A549 (cell line): ENCODE measurements around the gene SCAMP2. TPM values are rescaled to one million over a fixed set of nuclear protein-coding genes. Genes with fewer than 3 reads are reported as not detected.

Experiments
- ATAC-seq, 2 experiments: fragments of 200-7000 bp in 1 of 2; fragments of >200 bp in 1 of 2; cut with Nextera tagmentation in 1 of 2; cut with Tn5 transposase in 1 of 2; 3 replicates each; pipeline versions ENCODE4 v1.8.0 to v1.9.1; 2018 to 2020; ENCODE audit warnings: mild to moderate bottlenecking in 1 of 2, moderate library complexity in 1 of 2
- CTCF ChIA-PET: fragments of 300-600 bp; sonication (Branson Sonifier 250); formaldehyde crosslinking; extraction: SDS; loops from one replicate; lab custom pipeline; 2021; ENCODE audit warnings: antibody characterized with exemption, inconsistent platforms; lab: Yijun Ruan, JAX
- POLR2A ChIA-PET: fragments of 350-600 bp; formaldehyde crosslinking; extraction: SDS; loops from one replicate; lab custom pipeline; 2021; ENCODE audit warnings: antibody characterized with exemption, inconsistent platforms; lab: Yijun Ruan, JAX
- DNase-seq, 2 experiments: peaks; one replicate each; pipeline versions ENCODE4 v3.0.0 to v3.0.0-alpha.2; 2011 to 2016; ENCODE audit warnings: low read depth in 1 of 2, low spot score in 1 of 2
- FAIRE-seq: peaks from 2 replicates; lab custom pipeline; 2011; peaks lifted over from hg19 to GRCh38; lab: Jason Lieb, UNC
- H3K27ac ChIP-seq, 2 experiments: fragments of >200 bp; sonication (Bioruptor Twin); formaldehyde crosslinking; 3 replicates each; pipeline ENCODE4 v1.5.1; 2016 to 2017
- H3K4me1 ChIP-seq: fragments of >200 bp; sonication (Bioruptor Twin); formaldehyde crosslinking; 3 replicates; pipeline ENCODE4 v1.6.1; 2016
- H3K4me2 ChIP-seq: fragments of >200 bp; sonication (Bioruptor Twin); formaldehyde crosslinking; 3 replicates; pipeline ENCODE4 v1.6.1; 2016
- H3K4me3 ChIP-seq: fragments of >200 bp; sonication (Bioruptor Twin); formaldehyde crosslinking; 3 replicates; pipeline ENCODE4 v1.5.1; 2016
- H3K9me3 ChIP-seq: fragments of >200 bp; sonication (Bioruptor Twin); formaldehyde crosslinking; 3 replicates; pipeline ENCODE4 v1.6.1; 2016
- BHLHE40 ChIP-seq: IDR thresholded peaks from 2 replicates; pipeline ENCODE4 v1.6.1; 2012; ENCODE audit warnings: low read depth, low read length, inconsistent platforms
- CBX2 ChIP-seq: fragments of 200-600 bp; sonication (generic); IDR thresholded peaks from 2 replicates; pipeline ENCODE4 v1.6.1; 2016; ENCODE audit warnings: low read depth, mild to moderate bottlenecking, borderline replicate concordance
- CEBPB ChIP-seq, 2 experiments: fragments of >200 bp in 1 of 2; sonication (Bioruptor Twin) in 1 of 2; formaldehyde crosslinking in 1 of 2; IDR thresholded peaks; 2 replicates each; pipeline ENCODE4 v1.6.1; 2012 to 2016
- CHD2 ChIP-seq: fragments of 150-350 bp; IDR thresholded peaks from 2 replicates; pipeline ENCODE4 v1.6.1; 2014; ENCODE audit warnings: low read length; ENCODE audit not compliant: partially characterized antibody
- EHMT2 ChIP-seq: fragments of 200-600 bp; sonication (generic); IDR thresholded peaks from 2 replicates; pipeline ENCODE4 v1.6.1; 2016; ENCODE audit warnings: antibody characterized with exemption, low read depth, mild to moderate bottlenecking, moderate library complexity
- ELK1 ChIP-seq: fragments of 150-350 bp; IDR thresholded peaks from 2 replicates; pipeline ENCODE4 v1.6.1; 2014; ENCODE audit warnings: low read depth, mild to moderate bottlenecking, low read length
- FOXS1 ChIP-seq: fragments of 250-450 bp; sonication (Bioruptor Pico); IDR thresholded peaks from 2 replicates; pipeline ENCODE4 v1.5.0; 2020; ENCODE audit warnings: mild to moderate bottlenecking, moderate library complexity
- HDAC2 ChIP-seq: fragments of 200-600 bp; sonication (generic); IDR thresholded peaks from 2 replicates; pipeline ENCODE4 v1.6.1; 2016
- HES2 ChIP-seq: fragments of >200 bp; sonication (Bioruptor Twin); formaldehyde crosslinking; IDR thresholded peaks from 2 replicates; pipeline ENCODE4 v1.6.1; 2016
- HMGXB4 ChIP-seq: fragments of 250-450 bp; sonication (Bioruptor Pico); IDR thresholded peaks from 2 replicates; pipeline ENCODE4 v1.5.0; 2021; ENCODE audit warnings: mild to moderate bottlenecking, moderate library complexity, borderline replicate concordance
- HOXB5 ChIP-seq: fragments of 250-450 bp; sonication (Bioruptor Pico); IDR thresholded peaks from 2 replicates; pipeline ENCODE4 v1.5.0; 2020; ENCODE audit warnings: mild to moderate bottlenecking, moderate library complexity
- JUN ChIP-seq, 2 experiments: fragments of >200 bp; sonication (Bioruptor Twin); formaldehyde crosslinking; IDR thresholded peaks; 2 replicates in 1 of 2; 3 replicates in 1 of 2; pipeline ENCODE4 v1.6.1; 2016 to 2017
- KDM1A ChIP-seq: fragments of 200-600 bp; sonication (generic); IDR thresholded peaks from 2 replicates; pipeline ENCODE4 v1.6.1; 2016; ENCODE audit warnings: low read depth, mild to moderate bottlenecking
- KDM5A ChIP-seq: fragments of 200-600 bp; sonication (generic); IDR thresholded peaks from 2 replicates; pipeline ENCODE4 v1.6.1; 2016; ENCODE audit warnings: antibody characterized with exemption, mild to moderate bottlenecking
- MAX ChIP-seq: IDR thresholded peaks from 2 replicates; pipeline ENCODE4 v1.6.1; 2012
- MAZ ChIP-seq: fragments of 150-350 bp; IDR thresholded peaks from 2 replicates; pipeline ENCODE4 v1.6.1; 2014; ENCODE audit warnings: antibody characterized with exemption, low read depth, low read length, borderline replicate concordance
- MYC ChIP-seq: IDR thresholded peaks from 2 replicates; pipeline ENCODE4 v1.6.1; 2012; ENCODE audit warnings: mild to moderate bottlenecking, inconsistent platforms, low read length, improper control_type of control experiment, borderline replicate concordance
- NFE2L2 ChIP-seq: fragments of 150-350 bp; conservative IDR thresholded peaks from 2 replicates; pipeline ENCODE4 v1.6.1; 2014; ENCODE audit warnings: low read length
- NPAS2 ChIP-seq: fragments of 250-450 bp; sonication (Bioruptor Pico); IDR thresholded peaks from 2 replicates; pipeline ENCODE4 v1.8.0; 2022; ENCODE audit warnings: mild to moderate bottlenecking, moderate library complexity, borderline replicate concordance
- PBX3 ChIP-seq: IDR thresholded peaks from 2 replicates; pipeline ENCODE4 v1.6.1; 2012
- PHF8 ChIP-seq: fragments of 200-600 bp; sonication (generic); IDR thresholded peaks from 2 replicates; pipeline ENCODE4 v1.6.1; 2016; ENCODE audit warnings: low read depth, mild to moderate bottlenecking, antibody characterized with exemption, moderate library complexity, borderline replicate concordance
- POLR2A ChIP-seq: IDR thresholded peaks from 2 replicates; pipeline ENCODE4 v1.6.1; 2012; ENCODE audit warnings: mild to moderate bottlenecking, low read length
- RARB ChIP-seq: fragments of 250-450 bp; sonication (Bioruptor Pico); IDR thresholded peaks from 2 replicates; pipeline ENCODE4 v1.8.0; 2021; ENCODE audit warnings: mild to moderate bottlenecking, moderate library complexity
- TP53 ChIP-seq: fragments of 250-450 bp; sonication (Bioruptor Pico); IDR thresholded peaks from 2 replicates; pipeline ENCODE4 v1.5.0; 2021; ENCODE audit warnings: mild to moderate bottlenecking, moderate library complexity
- ZC3H11A ChIP-seq: fragments of 450-650 bp; IDR thresholded peaks from 2 replicates; pipeline ENCODE4 v1.6.1; 2014; ENCODE audit warnings: antibody characterized with exemption, mild to moderate bottlenecking
- ZFP36 ChIP-seq: fragments of 450-650 bp; IDR thresholded peaks from 2 replicates; pipeline ENCODE4 v1.6.1; 2014; ENCODE audit warnings: borderline replicate concordance; ENCODE audit not compliant: partially characterized antibody
- ZNF302 ChIP-seq: fragments of 250-450 bp; sonication (Bioruptor Pico); IDR thresholded peaks from 2 replicates; pipeline ENCODE4 v1.9.0; 2021; ENCODE audit warnings: inconsistent platforms, mild to moderate bottlenecking, moderate library complexity
- WGBS: methylation state at CpG from one replicate; pipeline ENCODE4 v1.1.6; 2017; ENCODE audit errors: missing lambda C conversion rate; 5-methylcytosine and 5-hydroxymethylcytosine counted together
- polyA plus RNA-seq, 4 experiments: library from polyadenylated mRNA; depleted of rRNA in 3 of 4; stranded (reverse); fragments of >200 nt; fragmentation: RNase III in 1 of 4; extraction: RNeasy Plus Mini Kit Qiagen cat#74134 plus additional on column Dnase treatment in 1 of 4; gene quantifications; 2 replicates in 3 of 4; 3 replicates in 1 of 4; pipeline ENCODE4 v1.2.3, GENCODE V29; 2011 to 2017

The SCAMP2 gene
- polyA plus RNA-seq, 2 of the 4 experiments (the other 2 are of a cell fraction), result 41.5 to 128 TPM

DNA sequence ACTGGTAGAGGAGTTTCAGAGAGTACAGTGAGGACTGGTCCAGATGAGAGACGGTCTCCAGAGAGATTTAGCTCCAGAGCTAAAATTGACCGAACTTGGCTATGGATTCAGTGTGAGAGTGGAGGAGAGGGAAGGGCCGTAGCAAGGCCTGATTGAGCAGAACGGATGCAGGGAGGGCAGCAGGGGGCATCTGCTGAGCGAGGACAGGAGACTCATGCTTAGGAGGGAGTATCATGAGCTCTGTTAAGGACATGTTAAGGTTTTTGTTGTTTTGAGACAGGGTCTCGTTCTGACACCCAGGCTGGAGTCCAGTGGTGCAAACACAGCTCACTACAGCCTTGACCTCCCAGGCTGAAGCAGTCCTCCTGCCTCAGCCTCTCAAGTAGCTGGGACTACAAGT, 68.2 kb downstream of the SCAMP2 start:
- Histone ChIP-seq H3K4me3 (no peak overlapping the region), H3K9me3 (no peaks in the 10 kb centered on the region), H3K4me2 (no peak overlapping the region), H3K4me1 (peaks cover 2% of the 10 kb centered on the region; the same call in 1 of the 3 replicates), H3K27ac (no peak overlapping the region)
- POLR2A ChIA-PET, result no interaction called here
- ATAC-seq, result no peak
- FAIRE-seq, result no peak
- TF ChIP-seq FOXS1 (no peak), EHMT2 (no peak), MAX (no peak), ZFP36 (no peak), MAZ (no peak), HES2 (no peak), TP53 (no peak), BHLHE40 (no peak), ELK1 (no peak), KDM5A (no peak), MYC (no peak)
- TF ChIP-seq, all 56 proteins: peak for 0
- 93% methylated on average over 6 of the region's 6 CpGs for WGBS
- CTCF ChIA-PET, result interaction anchor here (1.2 to 66.7 kb wide), 3 partner anchors 14 to 165 kb away, joined by 3 to 1908 read pairs (median 1908); partner anchors contain the start of genes CPLX3, CSK, LMAN1L and ULK3
- DNase-seq, result no peak

DNA sequence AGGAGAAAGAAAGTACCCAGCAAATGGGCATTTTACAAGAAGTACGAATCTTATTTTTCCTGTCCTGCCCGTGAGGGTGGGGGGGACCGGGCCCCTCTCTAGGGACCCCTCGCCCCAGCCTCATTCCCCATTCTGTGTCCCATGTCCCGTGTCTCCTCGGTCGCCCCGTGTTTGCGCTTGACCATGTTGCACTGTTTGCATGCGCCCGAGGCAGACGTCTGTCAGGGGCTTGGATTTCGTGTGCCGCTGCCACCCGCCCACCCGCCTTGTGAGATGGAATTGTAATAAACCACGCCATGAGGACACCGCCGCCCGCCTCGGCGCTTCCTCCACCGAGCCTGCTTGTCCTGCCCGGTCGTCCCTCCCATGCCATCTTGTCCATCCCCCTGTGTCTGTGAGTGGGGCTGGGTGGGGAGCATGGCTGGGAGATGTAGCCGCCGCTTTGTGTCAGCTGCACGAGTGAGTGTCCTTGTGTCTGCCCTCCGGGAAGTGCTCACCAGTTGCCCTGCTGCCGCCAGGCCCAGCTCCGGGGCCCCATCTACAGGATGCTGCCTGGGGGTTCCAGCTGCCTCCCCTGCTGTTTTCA, 70.2 kb downstream of the SCAMP2 start:
- TF ChIP-seq CBX2, result no peak
- TF ChIP-seq HMGXB4 (CRISPR knock-in tag), result no peak
- no peak for TF ChIP-seq POLR2A
- no peak for TF ChIP-seq CEBPB (IDR thresholded peaks at IDR 0.05)
- TF ChIP-seq NFE2L2, result no peak
- no peak for TF ChIP-seq EHMT2
- no peak for TF ChIP-seq MAX
- TF ChIP-seq ZNF302, result no peak
- TF ChIP-seq PHF8, result no peak
- TF ChIP-seq PBX3, result no peak
- no peak for TF ChIP-seq JUN (IDR thresholded peaks at IDR 0.05)
- no peak for TF ChIP-seq RARB (CRISPR knock-in tag)
- TF ChIP-seq HOXB5 (CRISPR knock-in tag), result no peak
- TF ChIP-seq HDAC2, result no peak
- no peak for TF ChIP-seq ZFP36
- no peak for TF ChIP-seq ELK1
- TF ChIP-seq CHD2, result no peak
- no peak for TF ChIP-seq KDM1A
- TF ChIP-seq NPAS2 (CRISPR knock-in tag), result no peak
- no peak for TF ChIP-seq ZC3H11A
- FAIRE-seq (no peak), DNase-seq (no peak), ATAC-seq (no peak)
- peaks cover 3% of the 10 kb centered on the region; the same call in 1 of the 3 replicates for H3K4me1 ChIP-seq
- ChIA-PET POLR2A (no interaction called here), CTCF (interaction anchor here (0.6 to 66.7 kb wide), 3 partner anchors 12 to 1722 kb away, joined by 3 to 1908 read pairs (median 1908); partner anchors contain the start of genes CPLX3, CSK, LMAN1L and ULK3)
- WGBS, result 94% methylated on average over 31 of the region's 31 CpGs
- no peak overlapping the region for H3K27ac ChIP-seq
- no peaks in the 10 kb centered on the region for H3K9me3 ChIP-seq
- H3K4me2 ChIP-seq, result no peak overlapping the region
- no peak overlapping the region for H3K4me3 ChIP-seq
